Stimulated activated CD8-positive, alpha-beta memory T cell treated with anti-CD3 and anti-CD28 coated beads, Interleukin-4, amount 100 ng/mL, for 1 hour (primary cell): ENCODE measurements around the gene CDH11.

ENCODE experiments used
- DNase-seq, 2 donors: peaks; one replicate each; pipeline ENCODE4 v3.0.0-alpha.2; 2020; ENCODE audit warnings: low read depth in 2 of 2, low spot score in 1 of 2

Gene CDH11, protein sequence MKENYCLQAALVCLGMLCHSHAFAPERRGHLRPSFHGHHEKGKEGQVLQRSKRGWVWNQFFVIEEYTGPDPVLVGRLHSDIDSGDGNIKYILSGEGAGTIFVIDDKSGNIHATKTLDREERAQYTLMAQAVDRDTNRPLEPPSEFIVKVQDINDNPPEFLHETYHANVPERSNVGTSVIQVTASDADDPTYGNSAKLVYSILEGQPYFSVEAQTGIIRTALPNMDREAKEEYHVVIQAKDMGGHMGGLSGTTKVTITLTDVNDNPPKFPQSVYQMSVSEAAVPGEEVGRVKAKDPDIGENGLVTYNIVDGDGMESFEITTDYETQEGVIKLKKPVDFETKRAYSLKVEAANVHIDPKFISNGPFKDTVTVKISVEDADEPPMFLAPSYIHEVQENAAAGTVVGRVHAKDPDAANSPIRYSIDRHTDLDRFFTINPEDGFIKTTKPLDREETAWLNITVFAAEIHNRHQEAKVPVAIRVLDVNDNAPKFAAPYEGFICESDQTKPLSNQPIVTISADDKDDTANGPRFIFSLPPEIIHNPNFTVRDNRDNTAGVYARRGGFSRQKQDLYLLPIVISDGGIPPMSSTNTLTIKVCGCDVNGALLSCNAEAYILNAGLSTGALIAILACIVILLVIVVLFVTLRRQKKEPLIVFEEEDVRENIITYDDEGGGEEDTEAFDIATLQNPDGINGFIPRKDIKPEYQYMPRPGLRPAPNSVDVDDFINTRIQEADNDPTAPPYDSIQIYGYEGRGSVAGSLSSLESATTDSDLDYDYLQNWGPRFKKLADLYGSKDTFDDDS

DNA sequence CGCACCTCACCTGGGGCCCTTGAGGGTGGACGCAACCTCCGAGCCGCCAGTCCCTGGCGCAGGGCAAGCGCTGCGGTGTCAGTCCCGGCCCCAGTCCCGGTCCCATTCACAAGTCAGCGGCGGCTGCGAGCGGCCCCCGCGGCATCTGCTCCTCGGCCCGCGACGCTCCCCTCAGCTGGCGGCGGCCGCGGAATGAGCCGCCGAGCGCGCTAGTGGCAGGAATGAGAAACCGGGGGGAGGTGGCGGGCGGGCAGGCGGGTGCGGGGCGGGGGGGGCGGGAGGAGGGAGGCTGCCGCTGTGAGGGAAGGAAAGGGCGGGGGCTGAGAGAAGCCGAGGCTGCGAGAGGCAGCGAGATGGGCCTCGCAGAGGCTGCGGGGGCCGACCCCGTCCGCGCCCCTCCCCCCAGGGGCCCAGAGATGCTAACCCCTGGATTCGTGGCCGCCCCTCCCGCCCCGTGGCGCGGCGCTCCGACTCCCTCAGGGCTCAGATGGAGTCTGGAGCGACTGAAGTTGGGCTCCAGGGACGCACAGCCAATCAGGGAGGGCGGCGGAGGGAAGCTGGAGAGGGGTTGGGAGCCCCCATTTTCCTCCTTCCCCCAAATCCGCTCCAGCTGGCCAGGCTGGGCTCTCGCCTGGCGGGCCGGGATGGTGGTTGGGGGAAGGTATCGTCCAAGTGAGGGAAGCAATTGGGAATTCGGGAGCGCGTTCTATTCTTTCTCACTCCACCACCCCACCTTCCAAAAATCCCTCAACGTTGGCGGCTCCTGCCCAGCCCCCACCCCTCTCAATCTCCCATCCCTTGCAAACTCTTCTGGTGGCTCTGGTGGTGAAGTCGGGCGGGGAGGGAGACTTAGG, at the start of gene CDH11:
Gene CDH11 (minus strand): TSS at position 194 of the 854 bp plus-strand sequence. CDS start 117,194 bp downstream, outside the sequence.
- DNase-seq, result no peak

DNA sequence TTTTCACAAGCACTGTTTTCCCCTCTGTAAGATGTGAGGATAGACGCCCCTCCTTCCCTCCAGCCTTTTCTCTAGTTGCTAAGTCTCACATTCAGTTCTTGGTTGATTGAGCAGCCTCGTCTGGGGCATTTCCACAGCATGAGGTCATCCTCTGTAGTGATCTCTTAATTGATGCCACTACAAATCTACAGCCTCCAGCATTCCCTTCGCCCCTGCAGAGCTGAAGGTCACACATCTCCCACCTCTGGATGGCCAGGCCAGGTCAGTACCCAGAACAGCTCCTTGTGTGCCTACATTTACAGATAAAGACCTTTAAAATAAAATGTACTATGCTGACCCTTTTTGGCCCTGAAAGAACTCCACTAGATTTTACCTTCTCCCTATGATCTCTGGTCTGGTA, 32.5 kb upstream of the CDH11 start:
- DNase-seq, result no peak

DNA sequence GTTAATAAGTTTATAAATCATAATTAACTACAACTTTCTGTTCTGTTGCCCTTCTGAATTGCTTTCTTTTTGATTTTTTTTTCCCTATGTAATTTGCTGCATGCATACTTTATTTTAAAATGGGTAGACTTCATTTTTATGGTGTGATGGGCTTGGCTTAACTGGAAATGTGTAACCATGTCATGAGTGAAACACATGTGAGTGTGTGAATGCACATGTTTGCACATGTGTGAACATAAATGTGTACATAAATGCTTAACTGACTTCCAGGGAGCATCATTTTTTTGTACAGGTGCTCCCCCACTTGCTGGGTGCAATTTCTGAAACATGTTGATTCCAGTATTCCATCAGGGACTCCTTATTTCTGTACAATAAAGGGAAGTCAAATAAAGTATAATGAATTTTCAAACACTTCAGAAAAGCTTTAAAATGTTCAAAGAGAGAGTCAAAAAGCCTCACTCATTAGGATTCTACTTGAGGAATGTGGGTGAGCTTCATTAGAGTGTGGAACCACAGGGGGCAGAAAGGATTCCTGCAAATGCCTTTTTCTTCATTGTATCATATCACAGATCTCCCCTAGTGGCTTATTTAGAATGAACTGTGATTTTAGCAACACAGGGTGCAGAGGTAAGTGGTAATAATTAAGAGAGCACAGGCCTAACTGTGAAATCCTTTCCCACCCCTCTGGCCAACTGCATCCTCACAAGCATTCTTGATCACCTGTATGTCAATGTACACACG, 31.7 kb upstream of the CDH11 start:
- no peak for DNase-seq

DNA sequence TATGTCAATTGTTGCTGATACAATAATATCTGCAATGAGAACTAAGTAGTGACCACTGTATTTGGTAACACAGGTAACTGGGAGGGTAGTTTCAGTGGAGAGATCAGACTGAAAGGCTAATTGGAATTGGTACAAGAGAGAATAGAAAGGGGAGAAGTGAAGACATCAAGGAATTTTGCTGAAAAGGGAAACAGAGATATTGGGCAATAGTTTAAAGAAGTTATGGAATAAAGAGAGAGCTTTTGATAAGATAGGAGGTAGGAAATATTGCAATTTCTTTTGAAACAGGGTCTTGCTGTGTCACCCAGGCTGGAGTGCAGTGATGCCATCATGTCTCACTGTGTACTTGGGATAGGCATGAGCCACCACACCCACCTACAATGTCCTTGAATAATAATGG, 26.9 kb upstream of the CDH11 start:
- DNase-seq, result no peak

DNA sequence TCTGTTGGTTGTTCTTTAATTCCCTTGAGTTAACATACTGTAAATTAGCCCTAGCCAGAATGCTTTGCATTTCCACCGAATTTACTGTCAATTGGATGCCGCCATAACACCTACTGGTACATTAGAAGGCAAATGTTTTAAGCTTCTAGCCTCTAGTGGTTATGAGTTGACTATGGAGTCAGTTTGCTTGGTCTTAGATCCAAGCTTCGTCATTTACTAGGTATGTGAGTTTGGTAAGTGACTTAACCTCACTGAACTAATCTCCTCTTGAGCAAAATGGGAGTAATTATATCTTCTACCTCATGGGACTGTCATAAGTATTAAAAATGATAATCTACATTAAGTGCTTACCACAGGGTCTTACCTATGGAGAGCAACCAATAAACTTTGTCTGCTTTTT, 20.4 kb upstream of the CDH11 start:
- no peak for DNase-seq

DNA sequence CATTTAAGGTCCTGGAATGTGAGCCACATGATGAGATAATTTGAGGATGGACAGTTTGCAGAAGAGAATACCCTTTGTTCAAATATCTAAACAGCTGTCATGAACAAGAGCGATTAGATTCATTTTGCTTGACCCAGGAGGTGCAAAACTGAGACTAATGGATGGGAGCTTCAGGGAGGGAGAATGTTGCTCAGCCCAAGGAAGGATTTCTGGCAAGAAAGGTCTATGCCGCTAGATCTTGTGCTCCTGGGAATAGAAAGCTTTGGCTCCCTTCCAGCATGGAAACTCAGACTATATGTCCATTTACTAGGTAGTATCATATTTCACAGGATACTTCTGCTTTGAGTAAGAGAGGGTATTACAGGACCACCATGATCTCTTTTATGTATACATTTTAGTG, 14.8 kb upstream of the CDH11 start:
- no peak for DNase-seq

DNA sequence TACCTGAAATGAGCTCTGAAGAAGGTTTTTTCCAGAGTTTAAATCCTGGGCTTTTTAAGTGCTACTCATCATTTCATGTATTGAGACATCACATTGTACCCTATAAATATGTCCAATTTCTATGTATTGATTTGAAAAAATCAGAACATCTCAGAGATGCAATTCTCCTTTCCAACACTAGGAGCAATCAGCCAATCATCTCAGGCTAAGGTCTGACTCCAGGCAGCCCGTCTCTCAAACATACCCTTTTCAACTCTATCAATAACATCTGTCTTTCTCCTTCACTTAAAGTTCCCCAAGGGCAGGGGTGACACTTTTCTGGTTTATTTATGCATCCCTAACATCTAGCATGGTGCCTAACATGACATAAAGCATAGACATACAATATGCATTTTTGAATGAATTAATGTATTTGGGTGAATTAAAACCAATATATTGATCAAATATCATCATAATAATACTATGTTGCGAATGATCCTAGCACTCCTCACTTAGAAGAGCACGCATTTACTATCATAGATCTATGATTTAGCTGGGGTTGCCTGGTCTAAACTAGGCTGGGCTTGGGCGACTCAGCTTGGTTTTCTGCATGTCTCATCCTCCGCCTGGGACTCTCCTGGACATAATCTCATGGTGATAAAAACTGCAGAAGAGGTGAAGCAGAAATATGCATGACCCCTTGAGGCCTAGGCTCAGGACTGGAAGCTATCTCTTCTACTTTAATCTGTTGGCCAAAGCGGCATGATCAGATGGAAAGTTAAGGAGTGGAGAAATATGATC, 5.2 kb upstream of the CDH11 start:
- DNase-seq, result no peak

DNA sequence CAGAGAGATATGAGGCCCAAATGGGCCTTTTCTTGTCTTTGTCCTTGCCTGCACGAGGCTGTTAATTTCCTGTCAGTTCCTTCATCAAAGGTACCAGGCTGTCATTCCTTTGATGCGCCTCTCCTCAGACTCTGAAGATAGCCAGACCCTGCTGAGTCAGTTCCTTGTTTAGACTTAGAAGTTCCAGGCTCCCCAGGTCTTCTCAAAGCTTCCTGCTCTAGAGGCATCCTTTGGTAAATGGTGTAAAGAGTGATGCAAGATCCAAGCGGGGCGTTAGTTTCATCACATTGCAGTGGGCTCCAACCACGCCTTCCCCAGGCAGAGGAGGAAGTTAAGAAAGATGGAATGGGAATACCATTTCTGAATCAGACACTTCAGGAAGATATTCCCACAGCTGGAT, 4.0 kb upstream of the CDH11 start:
- DNase-seq, result no peak

DNA sequence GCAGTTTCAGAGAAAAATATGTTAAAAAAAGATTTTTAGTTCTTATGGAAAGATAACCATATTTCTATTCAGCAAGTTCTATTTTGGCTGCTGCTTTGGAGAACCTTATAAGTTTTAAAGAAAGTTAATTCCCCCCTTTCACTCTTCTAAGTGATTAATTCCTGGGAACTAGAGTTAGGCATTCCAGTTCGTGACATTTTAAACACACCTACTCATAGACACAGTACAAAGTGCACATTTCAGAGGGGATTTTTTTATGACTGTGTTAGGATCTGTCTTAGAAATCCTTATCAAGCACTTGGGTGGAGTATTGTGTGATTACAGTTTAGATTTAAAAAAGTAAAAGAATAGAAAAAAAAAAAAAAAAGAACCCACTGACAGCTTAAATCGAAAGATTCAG, 3.5 kb upstream of the CDH11 start:
- no peak for DNase-seq

DNA sequence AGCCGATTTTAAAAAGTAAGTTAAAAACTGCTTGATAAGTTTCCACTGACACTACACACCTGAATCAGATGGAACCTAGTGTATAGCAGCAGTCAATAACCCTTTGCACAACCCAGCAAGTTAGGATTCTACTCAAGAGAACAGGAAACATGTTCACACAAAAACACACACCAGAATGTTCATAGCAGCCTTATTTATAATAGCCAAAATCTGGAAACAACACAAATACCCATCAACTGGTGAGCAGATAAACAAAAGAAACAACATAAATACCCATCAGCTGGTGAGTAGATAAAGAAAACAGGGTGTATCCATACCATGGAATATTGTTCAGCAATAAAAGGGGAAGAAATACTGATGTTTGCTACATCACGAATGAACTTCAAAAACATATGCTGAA, 2.7 kb upstream of the CDH11 start:
- no peak for DNase-seq

DNA sequence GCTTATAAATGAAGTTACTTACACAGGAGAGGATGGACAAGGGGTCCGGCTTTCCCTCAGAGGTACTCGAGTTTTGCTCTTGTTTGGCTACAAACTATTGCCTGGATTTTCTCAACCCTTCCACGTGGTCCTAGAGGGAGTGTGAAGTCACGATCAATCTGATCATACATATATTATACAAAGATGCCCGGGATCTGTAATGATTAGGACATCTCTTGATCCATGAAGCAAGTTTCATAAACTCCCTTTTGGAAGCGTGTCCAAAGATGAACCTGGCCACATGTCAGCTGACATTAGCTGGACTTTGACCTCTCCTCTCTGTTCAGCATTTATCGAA, 2.3 kb upstream of the CDH11 start:
- DNase-seq, result no peak

DNA sequence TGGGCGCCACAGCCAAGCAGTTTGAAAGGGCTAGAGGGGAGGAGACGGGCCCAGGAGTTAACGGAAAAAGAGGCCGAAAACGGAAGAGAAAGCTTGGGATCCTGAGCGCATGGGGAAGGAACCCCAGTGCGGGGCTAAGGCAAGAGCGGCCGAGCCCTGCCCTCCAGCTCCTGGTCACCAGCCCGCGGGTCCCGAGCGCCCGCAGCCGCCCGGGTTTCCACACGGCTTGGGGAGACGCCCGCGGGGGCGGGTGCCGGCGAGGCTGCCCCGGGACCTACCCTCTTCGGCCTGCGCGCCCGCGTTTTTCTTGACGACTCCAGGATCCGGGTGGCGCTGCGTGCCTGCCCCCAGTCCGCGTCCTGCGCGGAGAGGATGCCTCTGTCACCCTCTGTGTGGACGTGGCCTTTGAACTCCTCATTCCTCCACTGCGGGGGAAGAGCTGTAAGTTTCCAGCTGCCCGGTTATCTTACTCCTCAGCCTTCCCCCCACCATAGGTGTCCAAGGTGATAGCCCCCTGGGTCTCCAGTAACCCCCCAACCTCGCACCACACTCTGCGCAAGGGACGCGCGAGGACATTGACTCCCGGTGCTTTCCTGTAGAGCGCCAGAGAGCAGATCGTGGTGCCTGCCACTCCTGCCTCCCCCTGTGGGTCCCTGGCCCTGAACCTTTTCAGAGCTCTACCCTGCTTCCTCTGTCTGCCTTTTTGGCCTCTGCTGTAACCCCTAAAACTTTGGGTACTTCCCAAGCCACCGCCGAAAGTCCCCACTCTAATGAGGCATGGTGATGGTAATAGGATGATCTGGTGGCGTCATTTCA, 1.7 kb upstream of the CDH11 start:
- DNase-seq, result no peak

DNA sequence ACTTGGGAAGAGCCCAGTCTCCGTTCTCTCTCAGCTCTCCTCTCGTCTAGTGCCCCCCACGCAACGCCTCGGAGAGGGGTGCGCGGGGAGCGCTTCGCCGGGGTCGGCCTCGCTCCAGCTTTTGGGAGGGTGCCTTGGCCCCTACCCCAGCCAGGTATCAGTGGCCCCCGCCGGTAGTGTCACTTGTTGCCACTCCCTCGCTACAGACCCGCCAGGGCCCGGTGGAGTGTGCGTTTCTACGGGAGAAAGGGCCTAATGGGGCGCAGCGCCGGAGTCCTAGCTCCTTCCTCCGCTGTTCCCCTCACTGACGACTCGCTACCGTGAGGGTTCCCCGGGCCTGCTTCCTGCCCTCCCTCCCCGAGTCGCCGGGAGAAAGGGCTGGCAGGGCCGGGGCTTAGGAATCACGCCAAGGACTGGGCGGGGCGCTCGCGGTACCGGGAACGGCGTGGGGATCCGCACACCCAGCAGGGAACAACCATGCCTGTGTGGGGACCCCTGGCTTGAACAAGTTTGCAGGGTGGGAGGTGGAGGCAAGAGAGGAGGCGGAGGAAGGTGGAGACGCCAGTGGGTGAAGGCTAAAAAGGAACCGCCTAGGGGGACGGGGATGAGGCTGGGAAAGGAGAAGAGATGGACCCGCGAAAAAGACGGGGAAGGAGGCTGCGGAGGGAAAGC, 997 bp upstream of the CDH11 start:
- no peak for DNase-seq

DNA sequence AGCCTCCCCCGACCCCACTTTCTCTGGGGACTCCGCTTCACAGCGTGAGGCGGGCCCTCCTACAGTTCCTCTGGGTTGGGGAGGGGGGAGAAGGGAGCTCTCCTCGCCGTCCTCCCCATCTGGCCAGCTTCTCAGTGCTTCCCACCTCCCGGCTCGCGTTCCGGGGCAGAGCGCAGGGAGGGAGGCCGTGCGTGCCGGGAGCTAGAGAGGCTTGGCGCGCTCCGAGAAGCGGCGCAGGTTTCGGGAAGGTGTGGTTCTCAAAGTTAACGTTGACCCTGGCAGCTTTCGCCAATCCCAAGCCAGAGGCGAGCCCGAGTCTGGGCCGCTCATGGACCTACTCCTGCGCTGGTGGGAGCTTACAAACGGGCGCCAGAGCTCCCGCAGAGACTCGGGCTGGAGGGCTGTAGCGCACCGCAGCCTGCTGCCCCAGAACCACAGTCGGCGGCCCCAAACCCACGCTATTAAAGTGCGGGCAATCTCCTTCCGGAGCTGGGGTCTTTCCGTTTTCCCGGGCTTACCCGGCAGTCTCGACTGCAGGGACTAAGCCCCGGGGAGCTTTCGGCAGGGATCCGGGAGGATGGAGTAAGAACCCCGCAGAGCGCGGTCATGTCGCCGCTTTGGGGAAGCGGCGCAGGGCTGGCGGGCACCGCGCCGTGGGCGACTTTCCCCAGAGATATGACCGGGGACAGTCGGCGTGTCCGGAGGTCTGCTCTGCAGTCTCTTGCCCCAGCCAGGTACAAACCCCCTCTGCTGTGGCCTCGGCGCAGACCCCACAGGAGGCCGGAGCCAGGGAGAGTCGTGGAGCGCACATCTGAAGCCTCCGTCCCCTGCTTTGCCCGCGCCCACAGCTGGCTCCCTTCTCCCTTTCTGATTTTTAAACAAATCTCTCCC, 787 bp downstream of the CDH11 start:
- DNase-seq, result no peak

DNA sequence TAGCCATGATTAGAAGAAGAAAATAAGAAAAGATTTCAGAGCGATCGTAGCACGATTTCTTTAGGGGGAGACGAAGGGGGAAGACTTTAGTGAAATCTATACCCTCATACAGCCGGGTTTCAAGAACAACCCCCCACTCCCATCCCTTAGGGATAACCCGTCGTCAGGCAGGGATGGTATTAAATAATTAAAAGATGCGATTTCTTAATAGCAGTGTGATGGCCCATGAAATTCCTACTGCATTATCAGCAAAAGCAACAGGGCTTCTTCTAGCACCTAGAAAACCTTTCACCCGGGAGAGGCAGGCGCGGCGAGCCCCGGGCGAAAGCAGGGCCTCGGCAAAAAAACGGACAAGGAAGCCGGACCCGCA, 1.4 kb downstream of the CDH11 start:
- no peak for DNase-seq

DNA sequence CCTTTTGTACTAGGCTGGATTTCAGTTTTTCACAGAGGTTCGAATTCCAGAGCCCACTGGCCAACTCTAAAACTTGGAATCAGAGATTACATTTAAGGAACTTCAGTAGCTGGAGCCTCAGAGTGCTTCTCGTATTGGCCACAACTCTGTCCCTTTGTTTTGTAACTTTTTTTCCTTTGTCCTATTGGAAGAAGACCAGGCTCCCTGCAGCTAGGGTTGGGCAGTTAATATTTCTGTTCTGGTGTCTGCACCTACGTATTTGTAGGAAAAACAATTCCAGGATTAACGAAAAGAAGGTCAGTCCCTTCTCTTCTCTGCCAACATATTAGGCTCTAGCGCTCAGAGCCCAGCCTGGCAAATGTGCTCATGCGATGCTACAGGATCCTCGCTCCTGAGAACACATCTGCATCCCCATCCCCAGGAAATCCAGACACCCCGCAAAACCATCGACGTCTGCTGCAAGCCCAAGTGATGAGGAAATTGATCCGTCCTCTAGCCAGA, 1.9 kb downstream of the CDH11 start:
- no peak for DNase-seq

DNA sequence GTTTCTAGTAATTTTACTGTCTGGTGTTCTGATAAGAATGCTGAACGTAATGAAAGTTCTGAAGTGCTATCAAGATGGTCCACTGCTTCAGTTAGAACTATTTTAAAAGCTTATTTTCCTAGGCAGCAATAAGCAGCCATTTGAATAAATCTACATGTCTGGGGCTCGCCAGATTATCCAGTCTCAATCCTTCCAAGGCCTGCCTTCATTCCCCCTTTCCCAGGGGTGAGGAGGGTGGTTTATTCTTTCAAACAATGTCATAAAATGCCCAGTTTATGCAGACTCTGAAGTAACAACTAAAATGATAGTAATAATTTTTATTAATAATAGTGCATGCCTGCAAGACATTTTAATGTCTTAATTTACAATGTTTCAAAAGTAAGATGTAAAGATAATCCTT, 2.4 kb downstream of the CDH11 start:
- DNase-seq, result no peak

DNA sequence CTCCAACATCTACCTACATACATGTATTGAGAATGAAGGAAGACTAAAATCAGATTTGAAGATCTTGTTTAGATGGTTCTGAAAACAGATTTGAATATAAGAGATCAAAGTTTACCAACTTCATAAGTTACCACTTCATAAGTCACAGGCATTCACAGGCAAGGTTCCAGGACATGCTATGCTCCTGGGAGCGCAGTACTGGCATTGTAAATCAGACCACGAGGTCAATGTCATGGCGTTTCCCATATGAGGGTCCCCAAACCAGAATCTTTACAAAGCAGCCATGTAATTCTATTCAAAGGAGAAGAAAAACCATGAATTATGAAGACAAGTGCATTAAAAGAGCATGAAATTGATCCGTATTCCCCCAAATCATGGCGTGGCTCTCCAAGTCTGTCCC, 3.0 kb downstream of the CDH11 start:
- DNase-seq, result no peak
